GM18909 (cell line): ENCODE results near the gene SCAP.
"Not testable (repeated sequence)": the region's sequence is repeated elsewhere in the genome, so short reads cannot be mapped to it uniquely, and the experiment has no call there.

ENCODE experiments used
- ATAC-seq: cut with Tn5 transposase; IDR thresholded peaks from one replicate; pipeline ENCODE4 v1.9.1; 2021; ENCODE audit warnings: mild to moderate bottlenecking; ENCODE audit not compliant: unreplicated experiment, poor library complexity

Gene SCAP

DNA sequence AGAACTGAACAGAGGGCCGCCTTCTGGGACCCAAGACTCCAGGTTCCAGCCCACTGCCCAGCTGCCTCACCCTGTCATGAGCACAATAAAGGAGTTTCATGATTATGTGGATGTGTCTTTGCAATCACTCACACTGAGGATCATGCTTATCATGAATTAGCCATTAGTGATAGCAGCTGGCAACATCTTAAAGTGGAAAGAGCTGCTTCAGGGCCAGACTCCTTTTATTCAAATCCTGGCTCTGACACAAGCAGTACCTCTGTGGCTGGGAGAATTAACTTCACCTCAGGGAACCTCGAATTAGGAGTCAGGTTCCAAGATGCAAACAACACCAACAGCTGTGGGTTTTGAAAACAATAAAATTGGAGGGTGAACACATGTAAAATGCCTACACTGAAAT, 6.6 kb upstream of the SCAP start:
- no peak for ATAC-seq

DNA sequence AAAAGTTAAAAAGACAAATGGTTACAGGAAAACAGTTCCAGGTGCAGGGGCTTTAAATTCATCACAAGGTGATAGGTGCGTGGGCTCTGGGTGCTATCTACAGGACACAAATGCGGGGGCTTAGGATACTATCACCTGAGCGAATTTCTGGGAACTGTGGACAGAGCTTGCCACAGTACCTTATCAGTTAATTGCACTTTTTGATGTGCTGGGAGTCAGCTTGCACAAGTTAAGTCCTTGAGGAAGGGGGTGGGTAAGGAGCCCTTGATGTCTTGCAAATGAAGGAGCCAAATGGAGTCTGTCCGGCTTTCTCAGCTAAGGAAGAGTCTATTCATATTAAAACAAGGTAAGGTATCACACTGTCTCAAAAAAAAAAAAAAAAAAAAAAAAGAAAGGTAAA, 6.0 kb upstream of the SCAP start:
- ATAC-seq, result not testable (repeated sequence)

DNA sequence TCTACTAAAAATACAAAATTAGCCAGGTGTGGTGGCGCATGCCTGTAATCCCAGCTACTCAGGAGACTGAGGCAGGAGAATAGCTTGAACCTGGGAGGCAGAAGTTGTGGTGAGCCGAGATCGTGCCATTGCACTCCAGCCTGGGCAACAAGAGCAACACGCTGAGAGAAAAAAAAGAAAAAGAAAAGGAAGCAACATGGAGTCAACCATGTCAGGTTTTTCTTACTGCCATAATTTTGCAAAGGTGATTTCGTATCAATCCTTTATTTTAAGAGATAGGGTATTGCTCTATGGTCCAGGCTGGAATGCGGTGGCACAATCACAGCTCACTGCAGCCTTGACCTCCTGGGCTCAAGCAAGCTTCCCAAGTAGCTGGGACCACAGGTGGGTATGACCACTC, 4.5 kb upstream of the SCAP start:
- ATAC-seq, result not testable (repeated sequence)

DNA sequence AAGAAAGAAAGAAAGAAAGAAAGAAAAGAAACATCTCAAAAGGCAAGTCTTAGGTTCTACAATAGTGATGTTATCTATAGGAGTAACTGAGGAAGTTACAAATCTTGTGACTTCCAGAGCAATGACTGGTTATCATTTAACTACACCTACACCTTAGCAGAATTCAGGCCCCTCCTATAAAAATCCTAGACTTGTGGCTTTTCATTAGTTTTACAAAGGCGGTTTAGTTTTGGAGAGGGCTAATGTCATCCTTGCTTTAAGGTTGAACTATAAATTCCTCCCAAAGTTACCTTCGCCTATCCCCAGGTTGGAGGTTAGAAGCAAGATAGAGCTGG, 4.1 kb upstream of the SCAP start:
- no peak for ATAC-seq

DNA sequence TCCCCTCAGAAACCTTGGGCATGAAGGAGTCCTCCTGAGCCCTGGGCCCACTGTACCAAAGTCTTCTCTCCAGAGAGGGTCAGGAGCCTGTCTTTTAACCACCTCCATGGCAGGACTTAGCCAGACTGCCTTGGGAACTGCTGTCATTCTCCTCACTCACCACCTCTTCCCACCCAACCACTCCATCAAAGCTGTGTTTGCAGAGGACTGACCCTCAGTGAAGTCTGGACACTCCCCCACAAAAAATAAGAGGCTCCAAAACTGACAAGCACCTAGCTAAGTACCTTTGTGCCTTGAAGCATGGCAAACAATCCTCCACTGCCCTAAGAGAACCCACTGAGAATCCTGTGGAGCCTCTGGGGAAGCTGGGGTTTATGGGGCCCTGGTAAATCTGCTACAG, 2.3 kb upstream of the SCAP start:
- no peak for ATAC-seq

DNA sequence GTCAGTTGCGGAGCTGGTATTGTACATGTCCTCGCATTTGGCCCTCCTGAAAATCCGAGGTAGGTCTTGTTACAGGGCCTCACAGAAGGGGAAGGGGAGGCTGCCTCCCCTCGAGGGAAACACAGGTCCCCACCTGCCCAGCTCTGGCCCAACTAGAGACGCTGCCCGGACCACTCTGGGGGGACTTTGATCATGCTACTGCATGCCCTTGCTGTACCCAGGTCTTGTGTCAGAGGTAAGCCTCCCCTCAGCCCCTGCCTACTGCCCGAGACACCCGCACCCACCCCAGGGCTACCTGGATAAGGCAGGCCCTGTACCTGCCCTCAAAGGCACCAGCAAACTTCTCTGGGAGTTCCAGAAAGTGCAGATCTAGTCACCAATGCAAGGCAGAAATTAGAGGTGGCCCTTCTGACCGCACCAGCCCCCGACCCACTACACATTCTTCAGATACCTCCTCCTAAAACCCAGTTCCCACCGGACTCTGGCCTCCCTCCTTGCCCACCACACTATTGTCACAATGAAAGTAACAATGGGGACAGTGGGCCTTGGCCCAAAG, 981 bp upstream of the SCAP start:
- ATAC-seq, result no peak

DNA sequence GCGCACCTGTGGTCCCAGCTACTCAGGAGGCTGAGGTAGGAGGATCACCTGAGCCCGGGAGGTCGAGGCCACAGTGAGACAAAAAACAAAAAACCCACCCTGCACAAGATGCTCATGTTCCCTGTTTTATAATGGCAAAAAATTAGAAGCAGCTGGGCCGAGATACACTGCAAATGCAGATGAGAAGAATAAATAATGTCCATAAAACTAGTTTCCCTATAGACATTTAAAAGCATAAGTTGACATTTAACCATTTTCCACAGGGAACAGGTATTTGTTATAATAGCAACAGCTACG, 537 bp upstream of the SCAP start:
- ATAC-seq, result peak; percentile 5

DNA sequence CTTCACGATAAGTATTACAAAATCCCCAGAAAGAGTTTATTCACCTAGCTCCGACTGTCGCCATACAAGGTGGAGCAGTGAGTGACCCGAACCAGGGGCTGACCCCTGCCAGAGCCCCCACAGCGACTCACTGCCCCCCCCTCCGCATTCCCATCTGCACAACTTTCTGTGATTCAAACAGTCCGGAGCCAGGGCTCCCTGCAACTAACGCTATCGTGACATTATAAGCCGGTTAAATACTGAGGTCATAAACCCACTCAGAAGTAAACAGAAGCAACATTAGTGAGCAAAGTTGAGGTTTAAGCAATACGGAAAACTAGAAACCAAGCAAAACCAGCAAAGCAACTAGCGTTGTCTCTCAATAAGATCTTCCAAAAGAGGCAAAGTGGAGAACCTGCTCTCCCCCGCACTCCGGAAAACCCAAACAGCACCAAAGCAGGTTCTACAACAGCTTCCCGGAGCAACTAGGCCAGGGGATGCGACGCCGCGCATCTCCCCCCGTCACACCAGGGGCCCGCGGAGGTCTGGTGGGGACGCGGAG, 642 bp downstream of the SCAP start:
- no peak for ATAC-seq

DNA sequence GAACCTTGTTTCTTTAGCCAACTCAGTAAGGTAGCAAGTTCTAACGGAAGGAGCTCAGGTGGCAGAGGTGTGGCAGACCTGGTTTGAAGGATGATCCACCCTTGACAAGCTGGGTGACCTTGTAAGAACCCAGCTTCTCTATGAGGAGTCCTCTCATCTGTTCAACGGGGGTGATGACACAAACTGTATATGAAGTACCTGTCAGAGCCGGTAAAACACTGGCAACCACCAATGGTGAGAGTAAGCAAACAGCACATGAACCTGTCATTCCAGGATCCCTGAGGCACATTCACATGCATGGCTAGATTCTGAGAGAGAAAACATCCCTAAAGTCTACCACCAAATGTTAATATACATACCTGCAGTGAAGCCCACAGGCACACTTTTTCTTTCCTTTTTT, 2.4 kb downstream of the SCAP start:
- ATAC-seq, result no peak

DNA sequence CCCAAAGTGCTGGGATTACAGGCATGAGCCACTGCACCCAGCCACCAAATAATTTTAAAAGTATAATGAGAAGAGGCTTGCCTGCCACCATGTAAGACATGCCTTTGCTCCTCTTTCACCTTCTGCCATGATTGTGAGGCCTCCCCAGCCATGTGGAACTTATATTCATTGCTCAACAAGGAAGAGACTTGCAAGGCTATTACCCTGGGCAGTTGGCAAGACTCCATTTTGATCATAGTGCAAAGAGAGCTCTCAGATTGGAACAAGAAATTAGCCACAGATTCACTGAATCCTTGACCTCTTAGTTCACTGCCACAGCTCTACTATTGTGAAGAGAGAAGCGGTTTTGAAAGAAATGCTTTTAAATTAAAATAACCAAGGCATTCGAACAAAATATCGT, 6.1 kb downstream of the SCAP start:
- no peak for ATAC-seq

DNA sequence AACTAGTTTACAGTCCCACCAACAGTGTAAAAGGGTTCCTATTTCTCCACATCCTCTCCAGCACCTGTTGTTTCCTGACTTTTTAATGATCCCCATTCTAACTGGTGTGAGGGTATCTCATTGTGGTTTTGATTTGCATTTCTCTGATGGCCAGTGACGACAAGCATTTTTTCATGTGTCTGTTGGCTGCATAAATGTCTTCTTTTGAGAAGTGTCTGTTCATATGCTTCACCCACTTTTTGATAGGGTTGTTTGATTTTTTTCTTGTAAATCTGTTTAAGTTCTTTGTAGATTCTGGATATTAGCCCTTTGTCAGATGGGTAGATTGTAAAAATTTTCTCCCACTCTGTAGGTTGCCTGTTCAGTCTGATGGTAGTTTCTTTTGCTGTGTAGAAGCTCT, 7.4 kb downstream of the SCAP start:
- not testable (repeated sequence) for ATAC-seq

DNA sequence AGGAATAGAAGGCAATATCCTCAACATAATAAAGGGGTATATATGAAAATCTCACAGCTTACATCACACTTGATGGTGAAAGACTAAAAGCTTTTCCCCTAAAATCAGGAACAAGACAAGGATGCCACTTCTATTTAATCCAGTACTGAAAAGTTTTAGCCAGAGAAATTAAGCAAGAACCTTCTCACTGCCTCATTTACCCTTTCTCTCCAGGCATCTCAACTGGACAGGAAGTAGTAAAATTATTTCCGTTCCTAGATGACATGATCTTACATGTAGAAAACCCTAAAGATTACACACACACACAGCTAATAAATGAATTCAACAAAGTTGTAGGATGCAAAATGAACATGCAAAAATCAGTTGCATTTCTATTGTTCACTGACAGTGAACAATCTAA, 11.2 kb downstream of the SCAP start:
- no peak for ATAC-seq

DNA sequence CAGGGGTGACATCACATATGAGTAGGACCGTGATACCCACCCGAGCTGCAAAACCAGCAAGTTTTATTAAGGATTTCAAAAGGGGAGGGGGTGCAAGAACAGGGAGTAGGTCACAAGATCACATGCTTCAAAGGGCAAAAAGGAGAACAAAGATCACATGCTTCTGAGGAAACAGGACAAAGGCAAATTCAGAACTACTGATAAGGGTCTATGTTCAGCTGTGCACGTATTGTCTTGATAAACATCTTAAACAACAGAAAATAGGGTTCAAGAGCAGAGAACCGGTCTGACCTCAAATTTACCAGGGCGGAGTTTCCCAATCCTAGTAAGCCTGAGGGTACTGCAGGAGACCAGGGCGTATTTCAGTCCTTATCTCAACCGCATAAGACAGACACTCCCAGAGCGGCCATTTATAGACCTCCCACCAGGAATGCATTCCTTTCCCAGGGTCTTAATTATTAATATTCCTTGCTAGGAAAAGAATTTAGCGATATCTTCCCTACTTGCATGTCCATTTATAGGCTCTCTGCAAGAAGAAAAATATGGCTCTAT, 16.1 kb downstream of the SCAP start:
- not testable (repeated sequence) for ATAC-seq

DNA sequence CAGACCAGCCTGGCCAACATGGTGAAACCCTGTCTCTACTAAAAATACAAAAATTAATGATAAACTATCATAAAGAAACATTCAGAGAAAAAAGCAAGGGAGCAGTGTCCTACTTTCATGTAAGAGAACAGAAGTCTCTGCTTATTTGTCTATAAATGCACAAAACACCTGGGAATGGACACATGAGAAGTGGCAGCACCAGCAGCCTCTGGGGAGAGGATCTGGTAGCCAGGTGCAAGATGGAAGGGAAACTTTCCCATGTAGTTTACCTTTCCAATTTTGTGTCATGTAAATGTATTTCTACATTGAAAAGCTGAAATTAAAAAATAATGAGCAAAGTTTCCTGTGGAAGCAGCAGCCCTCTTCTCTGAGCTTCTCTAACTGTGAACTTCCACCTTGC, 18.8 kb downstream of the SCAP start:
- ATAC-seq, result no peak

DNA sequence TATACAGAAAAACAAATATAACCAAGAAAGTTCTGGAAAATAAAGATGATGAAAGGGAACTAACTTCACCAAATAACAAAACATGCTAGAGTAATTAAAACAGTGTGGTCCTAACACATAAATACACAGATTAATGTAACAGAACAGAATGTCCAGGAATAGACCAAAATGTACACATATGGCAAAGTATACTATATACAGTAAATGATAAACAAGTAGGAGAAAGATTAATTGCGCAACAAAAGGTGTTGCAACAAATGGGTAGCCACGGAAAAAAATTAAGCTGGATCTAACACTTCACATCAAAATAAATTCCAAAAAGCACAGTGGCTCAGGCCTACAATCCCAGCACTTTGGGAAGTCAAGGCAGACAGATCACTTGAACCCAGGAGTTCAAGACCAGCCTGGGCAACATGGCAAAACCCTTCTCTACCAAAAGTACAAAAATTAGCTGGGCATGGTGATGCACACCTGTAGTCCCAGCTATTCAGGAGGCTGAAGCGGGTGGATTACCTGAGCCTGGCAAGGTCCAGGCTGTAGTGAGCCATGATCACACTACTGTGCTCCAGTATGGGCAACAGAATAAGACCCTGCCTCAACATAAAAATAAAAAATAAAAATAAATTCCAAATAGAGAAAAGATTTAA, 19.8 kb downstream of the SCAP start:
- no peak for ATAC-seq

DNA sequence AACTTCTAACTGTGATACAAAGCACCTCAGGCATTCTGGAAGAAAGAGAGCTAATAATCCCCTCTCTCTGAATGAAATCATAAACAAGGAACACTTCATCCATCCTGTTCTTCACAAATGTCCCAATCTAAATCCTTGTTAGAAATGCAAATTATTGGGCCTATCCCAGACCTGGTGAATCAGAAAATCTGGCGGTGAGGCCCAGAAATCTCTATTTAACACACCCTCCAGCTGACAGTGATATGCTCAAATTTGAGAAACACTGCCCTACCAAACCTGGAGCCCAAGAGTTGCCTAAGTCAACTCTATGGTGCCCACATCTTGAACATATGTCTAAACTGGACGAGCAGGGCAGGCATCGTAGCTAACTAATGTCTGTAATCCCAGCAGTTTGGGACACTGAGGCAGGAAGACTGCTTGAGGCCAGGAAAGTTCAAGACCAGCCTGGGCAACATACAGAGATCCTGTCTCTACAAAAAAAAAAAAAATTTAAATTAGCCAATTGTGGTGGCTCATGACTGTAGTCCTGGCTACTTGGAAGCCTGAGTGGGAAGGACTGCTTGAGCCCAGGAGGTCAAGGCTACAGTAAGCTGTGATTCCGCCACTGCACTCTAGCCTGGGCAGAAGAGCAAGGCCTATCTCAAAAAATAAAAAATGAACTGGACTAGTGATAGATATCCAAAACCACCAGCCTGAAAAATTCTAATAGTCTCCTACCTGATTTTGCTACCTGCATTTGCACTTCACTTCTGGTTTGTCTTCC, 23.1 kb downstream of the SCAP start:
- ATAC-seq, result no peak

DNA sequence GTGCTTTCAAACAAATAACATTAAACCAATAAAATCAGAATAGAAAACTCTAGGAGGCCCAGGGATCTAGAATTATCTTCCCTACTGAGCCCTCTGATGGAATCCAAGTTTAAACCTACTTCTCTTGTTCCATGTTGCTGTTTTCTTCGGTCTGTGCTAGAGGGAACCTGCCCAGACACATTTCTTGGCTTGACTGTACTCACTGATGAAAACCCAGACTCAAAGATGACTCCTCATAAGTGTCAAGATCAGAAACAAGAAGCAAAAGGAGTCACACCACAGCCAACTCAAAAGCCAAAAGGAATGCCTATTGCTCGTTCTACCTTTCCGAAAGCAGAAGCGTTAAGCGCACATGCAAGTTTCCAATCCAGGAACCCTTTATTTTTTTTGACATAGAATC, 31.6 kb downstream of the SCAP start:
- no peak for ATAC-seq

DNA sequence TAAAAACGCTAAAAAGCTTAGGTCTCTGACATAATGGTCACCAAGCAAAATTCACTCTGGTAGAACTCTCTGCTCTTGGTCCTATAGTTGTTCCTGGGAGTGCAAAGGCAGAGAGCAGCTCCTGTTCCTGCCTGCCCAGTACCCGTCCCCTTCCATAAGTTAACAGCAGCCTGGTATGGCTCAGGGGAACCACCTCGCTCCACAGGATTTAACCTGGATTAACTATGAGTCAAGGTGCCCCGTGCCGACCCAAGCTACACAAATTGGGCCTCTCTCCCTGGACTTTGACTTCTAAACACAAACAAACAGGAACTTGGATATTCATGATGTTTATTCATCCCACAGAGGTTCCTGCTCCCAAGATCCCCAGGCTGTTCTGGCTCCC, 32.1 kb downstream of the SCAP start:
- ATAC-seq, result no peak

DNA sequence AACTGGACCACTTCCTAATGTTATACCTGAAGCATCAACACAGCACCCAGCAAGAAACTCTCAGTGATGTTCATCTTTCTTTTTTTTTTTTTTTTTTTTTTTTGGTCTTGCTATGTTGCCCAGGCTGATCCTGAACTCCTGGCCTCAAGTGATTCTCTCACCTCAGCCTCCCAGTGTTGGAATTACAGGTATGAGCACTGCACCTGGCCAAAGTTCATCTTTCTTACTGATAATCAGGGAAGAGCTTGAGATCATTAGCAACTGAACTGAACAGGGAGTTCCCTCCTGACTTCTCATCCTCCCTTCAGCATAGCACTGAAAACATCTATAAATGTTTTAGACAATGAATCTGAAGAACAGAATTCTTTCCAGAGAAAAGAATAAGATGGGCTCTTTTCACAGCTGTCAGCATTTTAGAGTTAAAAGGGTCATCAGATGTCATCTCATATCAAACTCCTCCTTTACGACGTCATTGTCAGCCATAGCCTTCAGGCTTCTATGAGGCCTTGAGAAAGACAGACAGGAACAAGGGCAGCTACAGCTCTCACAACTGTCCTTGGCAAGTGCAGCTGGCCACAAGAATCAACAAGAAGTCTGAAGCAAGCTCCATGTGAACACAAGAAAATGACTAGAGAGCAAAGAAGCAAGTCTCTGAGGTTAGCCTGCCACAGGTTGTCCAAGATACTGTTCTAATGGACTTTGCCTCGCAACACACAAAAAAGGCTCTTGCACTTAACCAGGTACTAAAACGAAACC, 33.8 kb downstream of the SCAP start:
- no peak for ATAC-seq

DNA sequence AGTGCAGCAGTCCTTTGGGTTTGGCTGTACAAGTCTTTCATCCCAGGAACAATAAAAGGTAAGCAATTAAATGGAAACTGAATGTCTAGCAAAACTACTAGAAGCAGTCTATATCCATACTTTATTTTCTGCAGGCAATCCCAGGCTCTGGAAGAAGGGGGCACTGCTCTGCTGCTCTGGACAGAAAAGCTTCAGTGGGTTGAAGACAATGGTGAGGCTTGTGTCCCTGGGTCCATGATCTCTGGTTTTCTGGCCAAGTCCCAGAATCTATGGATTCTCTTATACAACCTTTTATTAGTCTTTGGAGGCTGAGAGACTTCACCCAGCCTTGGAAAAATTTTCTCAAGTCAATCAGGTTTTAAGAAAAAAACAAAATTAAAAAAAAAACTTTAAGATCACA, 35.6 kb downstream of the SCAP start:
- no peak for ATAC-seq

DNA sequence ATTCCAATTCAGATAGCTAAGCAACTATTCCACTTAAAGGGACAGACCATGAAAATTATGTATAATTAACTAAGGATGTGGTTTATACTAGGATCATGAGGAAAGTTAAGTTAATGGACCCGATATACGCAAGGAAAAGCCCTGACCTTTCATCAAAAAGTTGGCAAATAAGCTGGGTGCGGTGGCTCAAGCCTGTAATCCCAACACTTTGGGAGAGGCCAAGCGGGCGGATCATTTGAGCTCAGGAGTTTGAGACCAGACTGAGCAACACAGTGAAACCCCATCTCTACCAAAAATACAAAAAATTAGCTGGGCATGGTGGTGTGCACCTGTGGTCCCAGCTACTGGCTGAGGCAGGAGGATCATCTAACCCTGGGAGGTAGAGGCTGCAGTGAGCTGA, 39.6 kb downstream of the SCAP start:
- ATAC-seq, result no peak
